ENCODE results near the gene PRPF4.
"Not testable (repeated sequence)": the region's sequence is repeated elsewhere in the genome, so short reads cannot be mapped to it uniquely, and the experiment has no call there.

PRPF4 gene

DNA sequence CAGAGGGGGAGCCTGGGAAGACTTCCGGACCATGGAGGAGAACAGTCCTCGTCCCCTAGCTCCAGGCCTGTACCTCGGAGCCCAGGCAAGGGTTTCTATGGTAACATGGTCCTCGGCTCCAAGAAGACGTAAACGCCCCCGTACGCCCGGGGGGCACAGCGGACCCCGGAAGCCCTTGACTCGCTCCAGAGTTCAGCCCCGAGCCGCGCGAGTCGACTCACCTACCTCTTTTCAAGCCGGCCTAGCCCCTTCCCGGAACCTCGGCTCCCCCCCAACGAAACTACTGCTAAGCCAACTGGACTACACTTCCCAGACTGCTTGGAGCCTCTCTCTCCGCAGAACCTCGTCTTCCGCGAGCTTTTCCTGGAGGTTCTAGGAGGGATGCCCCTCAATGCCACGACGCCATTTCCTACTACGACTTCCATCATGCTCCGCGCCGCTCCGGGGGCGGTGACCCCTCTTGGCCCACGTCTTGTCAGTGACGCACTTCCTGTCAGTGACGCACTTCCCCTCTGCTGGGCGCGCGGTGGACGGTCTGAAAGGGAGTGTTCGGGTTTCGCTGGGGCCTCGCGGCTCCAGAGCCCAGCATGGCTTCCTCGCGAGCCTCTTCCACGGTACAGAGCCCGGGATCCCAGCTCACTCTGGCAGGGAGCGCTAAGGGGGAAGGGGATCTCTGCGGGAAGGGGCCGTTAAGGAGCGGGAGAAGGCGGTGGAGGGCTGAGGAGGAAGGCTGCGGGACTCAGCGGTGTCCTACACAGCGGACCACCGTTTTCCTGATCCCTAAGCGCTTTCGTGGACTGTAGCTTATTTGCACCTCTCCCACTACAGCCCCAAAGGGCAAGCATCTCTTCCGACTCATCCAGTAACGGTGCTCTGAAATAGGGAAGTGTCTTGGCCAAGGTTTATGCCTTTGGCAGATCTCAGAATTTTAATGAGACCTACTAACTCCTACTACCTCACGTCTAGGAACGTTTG is at the start of gene PRPF4, which contains the start of gene CDC26:
Gene PRPF4, plus strand, starts transcription at position 502 of the 975 bp plus-strand sequence. Its CDS starts 86 bp downstream, at position 588.
Gene CDC26, minus strand, starts transcription at position 416 of the 975 bp plus-strand sequence. CDS start 3,065 bp downstream, outside the sequence.
- DNase-seq: peak; percentile 96

DNA sequence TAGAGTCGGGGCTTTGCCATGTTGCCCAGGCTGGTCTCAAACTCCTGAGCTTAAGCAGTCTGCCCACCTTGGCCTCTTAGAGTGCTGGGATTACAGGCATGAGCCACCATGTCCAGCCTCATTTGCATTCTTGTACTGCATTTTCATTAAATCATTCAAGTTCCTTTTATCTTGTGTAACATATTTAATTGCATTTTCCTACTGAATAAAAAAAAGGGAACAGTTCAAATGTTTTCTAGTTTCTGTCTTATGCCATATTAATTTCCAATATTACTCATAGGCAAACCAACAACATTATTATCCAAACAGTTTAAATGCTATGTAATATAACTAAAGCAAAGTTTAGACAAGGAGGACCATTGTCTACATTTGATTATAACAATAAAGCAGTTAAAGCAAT is 48.0 kb upstream of the PRPF4 start:
- DNase-seq: no peak

DNA sequence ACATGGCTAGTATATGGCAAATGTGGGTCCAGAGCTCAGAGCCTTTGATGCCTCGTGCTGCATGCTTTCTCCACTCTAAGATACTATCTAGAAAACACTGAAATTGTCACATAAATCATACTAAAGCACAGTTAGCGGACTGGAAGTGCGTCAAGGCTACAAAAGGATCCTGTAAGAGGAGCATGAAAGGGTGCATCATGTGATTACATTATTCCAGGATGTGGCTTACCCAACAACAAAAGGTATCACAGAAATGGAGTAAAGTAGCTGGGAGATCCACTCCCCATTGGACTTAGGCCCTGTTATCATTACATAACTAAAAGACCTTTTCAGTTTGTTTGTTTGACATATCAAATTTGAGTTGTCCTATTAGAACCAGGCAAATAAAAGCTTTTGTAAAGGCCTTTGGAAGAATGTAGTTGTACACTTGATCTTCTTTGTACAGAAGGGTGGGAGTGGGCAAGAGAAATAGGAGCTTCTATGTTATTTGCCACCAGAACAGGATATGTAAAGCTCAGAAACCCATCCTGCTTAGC is 47.3 kb upstream of the PRPF4 start:
- DNase-seq: no peak

DNA sequence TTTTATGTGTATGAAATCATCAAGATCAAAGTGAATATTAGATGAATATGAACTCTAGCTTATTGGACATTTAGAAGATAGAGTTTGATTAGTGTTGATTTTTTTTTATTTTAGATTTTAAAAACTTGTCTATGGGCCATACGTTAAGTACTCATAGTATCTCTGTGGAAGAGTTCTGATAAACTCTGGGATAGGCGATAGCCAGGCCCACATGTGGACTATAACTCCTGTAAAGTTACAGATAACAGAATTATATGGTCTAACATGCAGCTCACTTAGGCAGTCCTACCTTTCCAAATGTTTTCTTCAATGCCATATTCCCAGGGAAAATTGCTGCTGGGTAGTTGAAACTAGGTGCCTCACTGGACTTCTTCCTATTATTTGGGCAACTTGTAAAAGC is 43.8 kb upstream of the PRPF4 start:
- DNase-seq: no peak

DNA sequence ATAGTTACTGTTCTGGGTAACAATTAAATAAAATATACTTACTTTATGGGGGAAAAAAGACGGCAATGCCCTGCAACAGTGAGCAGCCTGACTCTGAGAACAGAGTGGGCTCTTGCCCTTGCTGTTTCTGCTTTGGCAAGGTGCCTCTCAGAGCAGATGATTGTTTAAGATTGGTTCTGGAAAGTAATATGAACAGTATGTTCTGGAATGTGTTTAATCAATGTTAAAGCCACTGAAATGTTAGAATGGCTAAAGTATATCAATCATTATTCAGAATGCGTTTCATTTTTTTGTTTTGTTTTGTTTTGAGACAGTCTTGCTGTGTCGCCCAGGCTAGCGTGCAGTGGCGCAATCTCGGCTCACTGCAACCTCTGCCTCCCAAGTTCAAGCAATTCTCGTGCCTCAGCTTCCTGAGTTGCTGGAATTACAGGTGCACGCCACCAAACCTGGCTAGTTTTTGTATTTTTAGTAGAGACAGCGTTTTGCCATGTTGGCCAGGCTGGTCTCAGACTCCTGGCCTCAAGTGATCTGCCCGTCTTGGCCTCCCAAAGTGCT is 39.7 kb upstream of the PRPF4 start:
- DNase-seq: not testable (repeated sequence)

DNA sequence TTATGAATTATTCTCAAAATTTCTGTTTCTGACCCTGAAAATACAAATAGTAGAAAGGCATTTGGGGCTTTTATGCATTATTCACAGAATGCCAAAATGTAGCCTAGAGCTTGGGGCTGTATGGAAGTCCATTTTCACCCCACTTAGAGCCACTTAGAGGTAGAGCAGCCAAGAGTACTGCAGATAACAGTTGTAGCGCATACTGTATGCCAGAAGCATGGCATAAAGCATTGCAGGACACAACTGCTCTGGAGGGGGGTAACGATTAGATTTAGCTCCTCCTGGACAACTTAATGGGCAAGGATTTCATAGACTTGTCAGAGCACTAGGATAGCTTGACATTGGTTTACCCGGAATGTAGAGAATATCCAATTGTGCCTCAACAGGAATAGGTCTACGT is 38.4 kb upstream of the PRPF4 start:
- DNase-seq: no peak

DNA sequence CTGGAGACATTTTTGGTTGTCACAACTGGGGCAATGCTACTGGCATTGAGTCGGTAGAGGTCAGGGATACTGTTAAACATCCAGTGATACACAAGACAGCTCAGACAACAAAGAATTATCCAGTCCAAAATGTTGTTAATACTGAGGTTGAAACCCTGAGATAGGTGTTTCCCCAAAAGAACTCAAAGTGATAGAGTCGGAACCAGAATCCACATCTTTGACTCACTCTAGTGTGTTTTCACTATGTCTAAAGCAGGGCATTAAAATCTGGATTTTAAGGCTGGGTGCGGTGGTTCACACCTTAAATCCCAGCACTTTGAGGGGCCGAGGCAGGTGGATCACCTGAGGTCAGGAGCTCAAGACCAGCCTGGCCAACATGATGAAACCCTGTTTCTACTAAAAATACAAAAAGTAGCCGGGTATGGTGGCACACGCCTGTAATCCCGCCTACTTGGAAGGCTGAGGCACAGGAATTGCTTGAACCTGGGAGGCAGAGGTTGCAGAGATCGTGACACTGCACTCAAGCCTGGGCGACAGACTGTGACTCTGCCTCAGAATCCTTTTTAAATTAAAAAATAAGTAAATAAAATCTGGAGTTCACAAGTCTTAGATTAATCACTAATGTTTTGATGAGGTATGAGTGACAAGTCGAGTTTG is 37.1 kb upstream of the PRPF4 start:
- DNase-seq: no peak

DNA sequence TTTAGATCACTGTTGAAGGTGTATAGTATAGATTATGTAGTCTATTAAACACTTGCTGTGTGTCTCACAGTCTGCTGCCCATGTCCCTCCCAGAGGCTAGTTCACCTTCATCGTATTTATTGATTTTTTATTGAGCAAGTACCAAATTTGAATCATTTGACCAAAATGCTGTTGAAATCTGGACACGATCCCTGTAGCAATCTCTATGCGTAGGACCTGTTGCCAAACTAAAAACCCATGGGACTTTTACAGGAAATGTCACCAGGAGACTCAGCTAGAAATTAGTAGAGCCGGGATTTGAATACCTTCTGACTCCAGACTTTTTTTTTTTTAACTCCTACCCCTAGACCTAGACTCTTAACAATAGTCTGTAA is 36.6 kb upstream of the PRPF4 start:
- DNase-seq: no peak

DNA sequence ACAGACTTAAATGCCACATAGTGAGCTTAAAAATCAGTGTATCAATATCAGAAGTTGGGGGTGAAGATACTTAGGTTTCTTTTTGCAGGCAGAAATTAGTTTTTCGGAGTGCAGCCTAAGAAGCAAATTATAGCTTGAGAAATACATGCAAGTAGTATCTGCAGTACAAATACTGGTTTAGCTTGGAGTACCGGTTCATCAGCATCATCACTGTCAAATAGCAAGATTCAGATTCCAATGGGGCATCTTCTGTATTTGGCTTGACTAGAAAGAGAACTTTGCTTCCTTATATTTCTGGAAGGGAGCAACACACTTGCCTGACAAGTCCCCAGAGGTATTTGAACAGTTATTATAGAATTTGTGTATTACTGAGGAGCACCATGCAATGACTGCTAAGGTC is 34.3 kb upstream of the PRPF4 start:
- DNase-seq: no peak

DNA sequence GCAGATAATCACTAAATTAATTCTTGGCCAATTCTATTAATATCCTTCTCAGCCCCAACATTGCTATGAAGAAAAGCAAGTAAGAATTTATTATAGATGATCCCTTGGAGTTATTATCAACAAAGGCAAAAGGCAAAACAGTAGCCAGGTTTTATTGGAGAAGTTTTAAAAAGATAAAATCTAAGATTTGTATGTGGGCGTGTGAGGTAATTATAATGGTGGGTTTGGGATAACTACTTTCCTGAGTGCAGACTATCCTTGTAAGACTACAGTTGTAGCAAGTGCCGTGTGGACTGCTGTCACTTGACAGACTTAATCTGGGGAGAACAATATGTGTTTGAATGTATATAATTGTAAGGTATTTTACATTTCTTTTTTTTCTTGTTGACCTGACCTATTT is 30.9 kb upstream of the PRPF4 start:
- DNase-seq: no peak

DNA sequence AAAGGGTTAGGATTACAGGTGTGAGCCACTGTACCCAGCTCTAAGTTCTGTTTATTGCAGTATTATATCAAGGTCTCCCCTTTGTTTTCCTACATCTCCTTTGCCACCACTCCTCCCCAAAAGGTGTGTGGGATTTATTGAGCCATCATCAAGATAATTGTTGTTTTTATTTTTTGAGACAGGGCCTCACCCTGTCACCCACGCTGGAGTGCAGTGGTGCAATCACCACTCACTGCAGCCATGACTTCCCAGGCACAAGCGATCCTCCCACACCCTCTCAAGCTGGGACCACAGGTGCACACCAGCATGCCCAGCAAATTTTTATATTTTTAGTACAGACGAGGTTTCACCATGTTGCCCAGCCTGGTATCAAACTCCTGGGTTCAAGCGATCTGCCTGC is 29.6 kb upstream of the PRPF4 start:
- no peak for DNase-seq

DNA sequence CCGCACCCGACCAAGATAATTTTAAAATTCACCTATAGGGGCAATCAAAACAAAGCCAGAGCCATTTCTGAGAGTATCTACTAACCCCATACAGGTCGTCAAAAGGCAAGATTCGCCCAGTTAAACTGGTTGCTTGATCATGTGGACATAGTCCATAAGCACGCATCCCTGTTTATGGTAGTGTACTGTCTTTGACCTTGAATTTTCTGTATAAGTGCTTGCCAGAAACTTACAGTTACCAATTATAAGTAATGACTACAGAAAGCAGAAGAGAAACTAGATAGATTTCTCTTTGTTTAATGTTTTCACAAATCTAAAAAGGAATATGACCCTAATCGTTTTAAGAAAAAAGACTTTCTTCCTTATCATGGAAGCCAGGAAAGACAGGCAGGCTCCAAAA is 28.5 kb upstream of the PRPF4 start:
- DNase-seq: no peak

DNA sequence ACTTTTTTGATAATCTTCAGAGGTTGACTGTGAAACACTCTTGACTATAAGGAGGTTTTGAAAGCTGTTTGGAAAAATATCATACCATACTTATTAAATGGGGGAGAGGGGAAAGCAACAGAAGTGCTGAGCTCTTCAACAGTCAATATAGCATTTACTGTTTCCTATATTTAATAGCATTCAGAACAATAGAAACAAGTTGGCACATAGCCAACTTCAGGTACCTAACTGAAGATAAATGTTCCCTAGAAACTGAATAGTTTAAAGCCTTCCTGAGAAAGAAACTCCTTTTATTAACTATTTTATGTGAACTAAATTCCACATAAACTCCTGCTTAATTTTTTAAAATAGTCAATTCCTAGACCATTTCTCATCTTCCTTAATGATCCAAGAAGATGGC is 27.8 kb upstream of the PRPF4 start:
- no peak for DNase-seq

DNA sequence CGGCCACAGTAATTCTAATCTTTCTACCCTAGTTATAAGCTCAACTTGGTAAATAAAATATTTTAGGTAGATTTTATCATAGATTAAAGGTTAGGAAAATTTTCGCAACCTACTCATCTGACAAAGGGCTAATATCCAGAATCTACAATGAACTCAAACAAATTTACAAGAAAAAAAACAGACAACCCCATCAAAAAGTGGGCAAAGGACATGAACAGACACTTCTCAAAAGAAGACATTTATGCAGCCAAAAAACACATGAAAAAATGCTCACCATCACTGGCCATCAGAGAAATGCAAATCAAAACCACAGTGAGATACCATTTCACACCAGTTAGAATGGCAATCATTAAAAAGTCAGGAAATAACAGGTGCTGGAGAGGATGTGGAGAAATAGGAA is 25.8 kb upstream of the PRPF4 start:
- not testable (repeated sequence) for DNase-seq

DNA sequence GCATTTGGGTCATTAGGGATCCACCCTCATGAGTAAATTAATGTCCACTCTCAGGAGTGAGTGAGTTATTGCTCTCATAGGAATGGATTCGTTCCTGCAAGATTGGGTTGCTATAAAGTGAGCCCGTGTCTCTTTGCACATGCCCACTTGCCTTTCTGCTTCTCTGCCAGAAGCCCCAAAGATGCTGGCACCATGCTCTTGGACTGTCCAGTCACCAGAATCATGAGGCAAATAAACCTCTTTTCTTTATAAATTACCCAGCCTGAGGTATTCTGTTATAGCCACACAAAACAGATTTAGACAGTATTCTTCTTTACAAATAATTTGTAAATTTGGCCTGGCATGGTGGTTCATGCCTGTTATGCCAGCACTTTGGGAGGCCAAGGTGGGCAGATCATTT is 24.7 kb upstream of the PRPF4 start:
- DNase-seq: no peak

DNA sequence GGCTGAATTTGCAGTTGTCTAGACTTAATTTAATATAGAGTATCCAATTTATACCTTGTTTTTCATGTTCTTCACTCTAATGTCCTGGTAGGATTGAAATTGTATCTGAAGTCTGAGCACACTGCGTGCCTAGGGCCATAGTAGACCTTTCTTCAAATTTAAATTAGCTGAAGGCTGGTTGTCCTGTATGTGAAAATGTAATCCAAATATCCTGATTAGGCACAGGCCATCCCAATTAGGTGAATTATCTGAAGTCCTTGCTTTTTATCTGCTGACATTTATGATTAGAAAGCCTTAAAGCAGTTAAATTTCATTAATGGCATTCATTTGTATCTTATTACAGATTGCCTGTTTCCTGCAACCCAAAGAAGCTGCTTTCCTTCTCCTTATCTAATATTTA is 20.5 kb upstream of the PRPF4 start:
- DNase-seq: no peak

DNA sequence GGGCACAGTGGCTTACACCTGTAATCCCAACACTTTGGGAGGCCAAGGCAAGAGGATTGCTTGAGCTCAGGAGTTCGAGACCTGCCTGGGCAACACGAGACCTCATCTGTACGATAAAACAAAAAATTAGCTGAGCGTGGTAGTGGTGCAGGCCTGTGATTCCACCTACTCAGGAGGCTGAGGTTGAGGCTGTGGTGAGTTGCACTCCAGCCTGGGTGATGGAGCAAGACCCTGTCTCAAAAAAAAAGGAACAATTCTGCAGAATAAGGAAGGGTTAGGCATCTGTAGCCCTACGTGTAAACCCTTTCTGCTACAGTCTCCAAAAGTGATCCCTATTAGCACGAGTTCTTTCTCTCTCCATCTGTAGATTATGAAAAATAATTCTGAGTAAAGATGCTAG is 20.0 kb upstream of the PRPF4 start:
- DNase-seq: no peak

DNA sequence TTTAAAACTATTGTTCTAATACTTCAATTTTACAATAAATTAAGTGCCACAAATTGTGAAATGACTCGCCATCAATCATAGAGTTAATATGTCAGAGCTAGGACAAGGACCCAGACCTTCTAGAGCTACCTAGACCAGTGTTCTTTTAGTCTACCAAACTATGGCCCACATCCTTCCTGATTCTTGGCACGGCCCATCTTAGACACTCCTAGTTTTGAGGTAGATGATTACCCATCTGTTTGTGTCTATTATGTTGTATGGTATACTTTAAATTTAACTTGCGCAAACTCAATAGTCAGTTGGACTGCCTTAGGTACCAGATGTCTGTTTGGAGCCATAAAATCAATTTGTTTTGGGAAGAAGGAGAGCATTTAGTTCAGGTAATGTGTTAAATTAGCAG is 17.6 kb upstream of the PRPF4 start:
- DNase-seq: no peak

DNA sequence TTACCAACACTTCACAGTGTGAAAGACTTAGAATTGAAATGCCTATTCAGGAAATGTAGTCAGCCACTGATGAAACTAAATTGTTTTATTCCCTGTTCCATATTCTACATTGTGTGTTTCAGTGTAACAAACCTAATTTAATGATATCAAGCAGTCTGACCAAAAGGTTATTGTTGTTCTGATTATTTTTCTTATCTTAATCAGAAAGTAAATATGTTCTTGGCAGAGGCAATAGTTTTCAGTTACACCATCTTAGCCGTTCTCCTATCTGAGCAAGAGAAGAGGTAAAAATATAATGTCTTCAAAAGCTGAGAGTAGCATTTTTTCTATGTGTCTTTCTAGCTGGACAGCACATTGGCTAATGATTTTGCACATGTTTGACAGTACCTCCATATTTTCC is 17.2 kb upstream of the PRPF4 start:
- DNase-seq: no peak

DNA sequence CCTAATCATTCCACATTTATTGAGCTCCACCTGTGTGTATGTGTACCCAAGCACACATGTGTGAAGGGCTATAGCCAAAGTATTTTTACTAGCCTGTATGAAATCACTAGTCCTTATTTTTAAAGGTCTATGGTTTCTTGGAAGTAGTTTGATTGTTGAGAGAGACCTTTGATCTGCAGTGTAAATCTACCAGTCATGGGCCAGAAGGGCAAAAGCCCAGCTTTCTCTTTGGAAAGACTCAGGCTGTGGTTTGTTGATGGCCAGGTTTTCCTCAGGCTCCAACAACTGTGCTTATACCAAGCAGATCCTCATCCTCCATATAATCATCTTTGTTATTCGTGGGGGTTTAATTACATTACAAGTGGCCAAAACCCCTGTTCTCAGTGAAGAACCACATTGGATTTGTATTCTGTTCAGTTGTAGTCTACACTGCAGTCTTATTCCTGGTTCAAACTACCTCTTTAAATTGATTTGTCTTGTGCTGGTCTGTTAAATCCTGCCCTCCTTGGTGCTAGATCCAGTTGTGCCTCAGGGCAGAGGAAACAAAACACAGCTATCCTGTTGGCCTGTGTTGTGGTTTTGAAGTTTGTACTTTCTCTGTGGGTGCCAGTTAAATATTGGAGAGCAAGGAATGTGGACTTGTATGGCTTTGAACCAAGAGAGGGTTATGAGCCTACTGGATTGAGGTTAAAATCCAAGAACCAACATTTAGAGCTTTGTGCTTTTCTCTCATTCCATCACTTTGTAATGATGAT is 13.4 kb upstream of the PRPF4 start:
- DNase-seq: no peak

DNA sequence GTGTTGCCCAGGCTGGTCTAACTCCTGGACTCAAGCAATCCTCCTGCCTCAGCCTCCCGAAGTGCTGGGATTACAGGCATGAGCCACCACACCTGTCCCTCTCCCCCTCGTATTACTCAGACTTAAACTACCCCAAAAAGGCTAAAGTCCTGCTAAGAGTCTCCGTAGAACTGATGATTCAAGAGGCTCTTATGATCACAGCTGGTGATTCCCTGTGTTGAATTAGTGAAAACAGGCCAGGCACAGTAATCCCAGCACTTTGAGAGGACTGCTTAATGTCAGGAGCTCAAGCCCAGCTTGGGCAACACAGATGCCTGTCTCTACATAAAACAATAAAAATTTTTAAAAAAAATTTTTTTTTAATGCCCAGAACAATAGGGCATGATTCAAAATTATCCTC is 9.3 kb upstream of the PRPF4 start:
- DNase-seq: no peak

DNA sequence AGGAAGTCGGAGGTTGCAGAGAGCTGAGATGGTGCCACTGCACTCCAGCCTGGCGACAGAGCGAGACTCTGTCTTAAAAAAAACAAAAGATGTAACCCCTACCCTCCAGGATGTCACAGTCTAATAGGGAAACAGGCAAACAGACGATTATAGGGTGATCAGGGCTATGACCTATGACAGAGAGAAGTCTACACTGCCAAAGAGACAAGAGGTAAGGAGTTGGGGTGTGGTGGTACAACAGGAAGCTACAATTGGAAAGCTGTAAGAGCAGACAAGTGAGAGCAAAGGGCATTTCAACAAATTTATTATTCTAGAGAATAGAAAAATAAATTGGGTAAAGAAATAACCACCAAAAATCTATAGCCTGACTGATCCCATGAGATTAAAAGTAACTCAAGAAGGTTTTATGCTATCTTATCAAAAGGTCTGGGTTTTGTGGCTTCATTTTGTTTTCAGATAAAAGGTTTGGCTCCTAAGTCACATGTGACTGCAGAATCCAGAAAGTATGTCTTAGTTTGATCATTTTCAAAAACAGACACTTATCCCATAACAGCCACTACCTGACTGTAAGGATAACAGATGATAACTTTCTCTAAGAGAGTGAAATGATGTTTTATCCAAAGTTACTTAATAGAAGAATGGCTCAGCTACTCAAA is 7.4 kb upstream of the PRPF4 start:
- DNase-seq: no peak

Measured in GDM1 (cell line).